Measurements from ENCODE around the gene TUSC2.

DNA sequence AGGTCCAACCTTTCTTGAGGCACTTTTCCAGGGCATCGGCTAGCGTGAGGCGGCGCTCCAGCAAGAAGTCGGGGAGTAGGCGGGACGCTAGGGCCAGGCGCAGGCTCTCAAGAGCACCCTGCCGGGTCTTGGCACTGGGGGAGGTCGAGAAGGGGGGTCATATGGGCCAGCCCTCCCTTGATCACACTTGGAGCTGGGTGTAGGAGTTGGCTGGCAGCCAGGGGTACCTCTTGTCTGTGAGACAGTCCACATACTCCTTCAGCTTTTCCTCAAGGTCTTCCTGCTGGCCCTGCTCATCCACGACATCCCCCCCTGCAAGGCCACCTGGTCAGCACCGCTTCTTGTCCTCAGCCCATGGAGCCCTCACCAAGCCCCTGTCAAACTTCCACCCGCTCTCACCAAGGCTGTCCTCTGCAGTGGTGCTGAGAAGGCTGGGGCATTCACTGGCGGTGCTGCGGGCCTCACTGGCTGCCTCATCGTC lies 37.8 kb downstream of the TUSC2 start:
- TF ChIP-seq, protein P1, sequence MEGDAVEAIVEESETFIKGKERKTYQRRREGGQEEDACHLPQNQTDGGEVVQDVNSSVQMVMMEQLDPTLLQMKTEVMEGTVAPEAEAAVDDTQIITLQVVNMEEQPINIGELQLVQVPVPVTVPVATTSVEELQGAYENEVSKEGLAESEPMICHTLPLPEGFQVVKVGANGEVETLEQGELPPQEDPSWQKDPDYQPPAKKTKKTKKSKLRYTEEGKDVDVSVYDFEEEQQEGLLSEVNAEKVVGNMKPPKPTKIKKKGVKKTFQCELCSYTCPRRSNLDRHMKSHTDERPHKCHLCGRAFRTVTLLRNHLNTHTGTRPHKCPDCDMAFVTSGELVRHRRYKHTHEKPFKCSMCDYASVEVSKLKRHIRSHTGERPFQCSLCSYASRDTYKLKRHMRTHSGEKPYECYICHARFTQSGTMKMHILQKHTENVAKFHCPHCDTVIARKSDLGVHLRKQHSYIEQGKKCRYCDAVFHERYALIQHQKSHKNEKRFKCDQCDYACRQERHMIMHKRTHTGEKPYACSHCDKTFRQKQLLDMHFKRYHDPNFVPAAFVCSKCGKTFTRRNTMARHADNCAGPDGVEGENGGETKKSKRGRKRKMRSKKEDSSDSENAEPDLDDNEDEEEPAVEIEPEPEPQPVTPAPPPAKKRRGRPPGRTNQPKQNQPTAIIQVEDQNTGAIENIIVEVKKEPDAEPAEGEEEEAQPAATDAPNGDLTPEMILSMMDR (IDR thresholded peaks at IDR 0.05; ENCODE audit: poor library complexity), result no peak
- TF ChIP-seq EZH2phosphoT487 (IDR thresholded peaks at IDR 0.05; ENCODE audit: low read depth, severe bottlenecking, unreplicated experiment) (no peak), EZH2 (IDR thresholded peaks at IDR 0.05; ENCODE audit: borderline replicate concordance) (no peak)

Measured in hepatocyte (in vitro differentiated cells).